Mammary epithelial cell (primary cell): ENCODE results near the gene LAMP1.

ENCODE experiments used
- EZH2 ChIP-seq: IDR thresholded peaks from 2 replicates; pipeline ENCODE4 v1.6.1; 2012; ENCODE audit warnings: low read length, inconsistent platforms, borderline replicate concordance
- TF ChIP-seq, protein P1 (sequence below), 2 donors: IDR thresholded peaks in 1 of 2; conservative IDR thresholded peaks in 1 of 2; 2 replicates each; pipeline ENCODE4 v1.5.1; 2011 to 2012; ENCODE audit warnings: inconsistent platforms in 2 of 2, low read length in 2 of 2, mild to moderate bottlenecking in 2 of 2, control low read depth in 1 of 2, low read depth in 1 of 2; ENCODE audit not compliant: insufficient read depth in 1 of 2; ENCODE audit errors: extremely low read depth in 1 of 2

DNA sequence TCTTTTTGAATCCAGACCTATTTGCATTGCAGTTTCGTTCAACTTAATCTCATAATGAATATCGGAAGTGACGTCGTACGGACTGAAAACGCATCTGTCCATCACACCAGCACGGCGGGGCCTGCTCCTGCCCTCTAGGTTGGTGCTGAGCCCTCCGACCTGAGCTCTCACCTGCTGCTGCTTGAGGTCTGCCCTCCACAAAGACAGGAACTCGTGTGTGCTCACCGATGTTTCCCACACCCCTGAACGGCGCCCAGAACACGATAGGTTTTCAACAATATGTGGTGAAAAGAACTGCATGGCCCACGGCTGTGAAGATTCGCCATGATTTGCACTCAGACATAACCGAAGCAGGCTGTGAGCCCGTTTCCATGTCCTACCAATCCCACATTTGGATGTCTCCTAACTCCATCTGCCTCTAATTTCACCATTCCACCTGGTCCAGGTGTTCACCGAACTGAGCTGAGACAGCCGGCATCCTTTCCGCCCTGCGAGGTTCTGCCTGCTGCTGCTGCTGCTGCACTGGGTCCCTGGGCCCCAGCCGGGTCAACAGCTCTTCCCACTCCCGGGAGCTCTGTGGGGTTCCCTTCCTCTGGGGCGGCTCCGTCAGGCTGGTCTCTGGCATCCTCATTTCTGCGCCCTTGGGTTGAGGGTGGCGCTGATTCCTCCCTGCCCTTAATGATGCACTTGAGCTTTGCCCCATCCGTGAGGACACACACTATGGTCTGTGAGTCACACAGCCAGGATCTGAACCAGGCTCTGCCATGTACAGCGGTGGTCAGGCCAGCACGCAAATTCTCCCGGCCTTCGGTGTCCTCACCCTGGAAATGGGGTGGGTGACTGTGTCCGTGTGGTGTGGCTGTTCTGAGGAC lies 46.0 kb downstream of the LAMP1 start:
- TF ChIP-seq, protein P1, sequence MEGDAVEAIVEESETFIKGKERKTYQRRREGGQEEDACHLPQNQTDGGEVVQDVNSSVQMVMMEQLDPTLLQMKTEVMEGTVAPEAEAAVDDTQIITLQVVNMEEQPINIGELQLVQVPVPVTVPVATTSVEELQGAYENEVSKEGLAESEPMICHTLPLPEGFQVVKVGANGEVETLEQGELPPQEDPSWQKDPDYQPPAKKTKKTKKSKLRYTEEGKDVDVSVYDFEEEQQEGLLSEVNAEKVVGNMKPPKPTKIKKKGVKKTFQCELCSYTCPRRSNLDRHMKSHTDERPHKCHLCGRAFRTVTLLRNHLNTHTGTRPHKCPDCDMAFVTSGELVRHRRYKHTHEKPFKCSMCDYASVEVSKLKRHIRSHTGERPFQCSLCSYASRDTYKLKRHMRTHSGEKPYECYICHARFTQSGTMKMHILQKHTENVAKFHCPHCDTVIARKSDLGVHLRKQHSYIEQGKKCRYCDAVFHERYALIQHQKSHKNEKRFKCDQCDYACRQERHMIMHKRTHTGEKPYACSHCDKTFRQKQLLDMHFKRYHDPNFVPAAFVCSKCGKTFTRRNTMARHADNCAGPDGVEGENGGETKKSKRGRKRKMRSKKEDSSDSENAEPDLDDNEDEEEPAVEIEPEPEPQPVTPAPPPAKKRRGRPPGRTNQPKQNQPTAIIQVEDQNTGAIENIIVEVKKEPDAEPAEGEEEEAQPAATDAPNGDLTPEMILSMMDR (conservative IDR thresholded peaks at IDR 0.05 in 1 of 2, IDR thresholded peaks at IDR 0.05 in 1 of 2; ENCODE audit: extremely low read depth in 1 of 2, insufficient read depth in 1 of 2, low read depth in 1 of 2, low read length in 2 of 2) = no peak
- no peak for TF ChIP-seq EZH2
